Right ventricle myocardium inferior (tissue), 1 donor: Measurements from ENCODE around the gene IPMK. TPM values are rescaled to one million over a fixed set of nuclear protein-coding genes. Genes with fewer than 3 reads are reported as not detected.
"Not testable (repeated sequence)": the region's sequence is repeated elsewhere in the genome, so short reads cannot be mapped to it uniquely, and the experiment has no call there.

ENCODE experiments used
- ATAC-seq: fragments of 200-7000 bp; cut with Tn5 transposase; one replicate; pipeline ENCODE4 v1.9.1; 2020; ENCODE audit warnings: mild to moderate bottlenecking, moderate library complexity
- DNase-seq: peaks from one replicate; pipeline ENCODE4 v3.0.0; 2021; ENCODE audit errors: missing footprints
- intact Hi-C: fragments of 100-400 bp; cut with DNase I; formaldehyde crosslinking; loops from one replicate; pipeline ENCODE4 v1.11.0; 2022
- total RNA-seq: library from RNA; stranded (reverse); fragmentation: NEBNext Ultra II Directional; extraction: Animal tissue kit (Norgen Biotek cat#: 25700); gene quantifications from one replicate; pipeline ENCODE4 v1.2.1, GENCODE V29; 2021
- donor health status: DM: no; HTN: yes; CAD: no; lungs with severe emphysema.

IPMK gene
- total RNA-seq, 1 donor from 2014 or later: 2.5 TPM

GRCh38 chr10:58268946-58269781, 1.5 kb upstream of the IPMK start, which contains the start of gene CISD1:
CISD1 (plus strand) TSS chr10:58269162; CDS start chr10:58269274, 112 bp downstream.
- peak; percentile 99 for DNase-seq
- intact Hi-C loops: loop anchor here (1.0 to 2.0 kb wide), 2 partner anchors 66 to 116 kb away; partner anchors contain the start of genes TFAM and UBE2D1
- peak; percentile 94 for ATAC-seq

- DNase-seq (no peak), ATAC-seq (no peak)
- intact Hi-C loops: loop anchor here (2.0 kb wide), 1 partner anchor 66 kb away; the partner anchor contains the start of gene UBE2D1
These were observed 806 bp upstream of the IPMK start for GRCh38 chr10:58268454-58268945.

- DNase-seq: peak; percentile 83
- intact Hi-C loops: no loop called here
These were observed 625 bp downstream of the IPMK start for GRCh38 chr10:58266826-58267712.

GRCh38 chr10:58266003-58266825, 1.5 kb downstream of the IPMK start:
- ATAC-seq (no peak), DNase-seq (no peak)
- intact Hi-C loops: no loop called here

More at GRCh38 chr10:58266826-58267712, 625 bp downstream of the IPMK start:
- ATAC-seq: peak; percentile 1

- DNase-seq (no peak), ATAC-seq (no peak)
- intact Hi-C loops: no loop called here
These were observed 2.4 kb downstream of the IPMK start for GRCh38 chr10:58265249-58265648.

GRCh38 chr10:58264780-58265179, 2.9 kb downstream of the IPMK start:
- DNase-seq (no peak), ATAC-seq (no peak)
- intact Hi-C loops: no loop called here

GRCh38 chr10:58262766-58263165, 4.9 kb downstream of the IPMK start:
- intact Hi-C loops: no loop called here
- no peak for ATAC-seq
- no peak for DNase-seq

GRCh38 chr10:58260334-58260733, 7.4 kb downstream of the IPMK start:
- DNase-seq: no peak
- intact Hi-C loops: no loop called here

GRCh38 chr10:58258977-58259692, 8.6 kb downstream of the IPMK start:
- intact Hi-C loops: no loop called here
- DNase-seq (no peak), ATAC-seq (no peak)

More at GRCh38 chr10:58260334-58260733, 7.4 kb downstream of the IPMK start:
- no peak for ATAC-seq

- ATAC-seq, intact Hi-C loops, DNase-seq: not testable (repeated sequence)
These were observed 11.5 kb downstream of the IPMK start for GRCh38 chr10:58256013-58256780.

- ATAC-seq (no peak), DNase-seq (no peak)
- intact Hi-C loops: no loop called here
These were observed 13.1 kb downstream of the IPMK start for GRCh38 chr10:58254644-58255043.

GRCh38 chr10:58253184-58253583, 14.5 kb downstream of the IPMK start:
- no peak for DNase-seq
- intact Hi-C loops: no loop called here
- no peak for ATAC-seq

- ATAC-seq, intact Hi-C loops, DNase-seq: not testable (repeated sequence)
These were observed 23.0 kb downstream of the IPMK start for GRCh38 chr10:58244666-58245065.

- intact Hi-C loops, ATAC-seq, DNase-seq: not testable (repeated sequence)
These were observed 23.5 kb downstream of the IPMK start for GRCh38 chr10:58244242-58244641.

GRCh38 chr10:58243801-58244200, 23.9 kb downstream of the IPMK start:
- DNase-seq, ATAC-seq, intact Hi-C loops: not testable (repeated sequence)

GRCh38 chr10:58243269-58243668, 24.4 kb downstream of the IPMK start:
- ATAC-seq (no peak), DNase-seq (no peak)
- intact Hi-C loops: no loop called here

GRCh38 chr10:58241346-58241745, 26.3 kb downstream of the IPMK start:
- intact Hi-C loops: no loop called here
- ATAC-seq (no peak), DNase-seq (no peak)
